Activated naive CD4-positive, alpha-beta T cell treated with anti-CD3 and anti-CD28 coated beads, Interleukin-2, amount 50 U/mL, for 24 hours (primary cell): ENCODE measurements around the gene ENTREP3.
"Not testable (repeated sequence)": the region's sequence is repeated elsewhere in the genome, so short reads cannot be mapped to it uniquely, and the experiment has no call there.

Source experiments
- H3K27ac Mint-ChIP-seq: one replicate; pipeline ENCODE4 v1.8.0; 2021; ENCODE audit warnings: mild to moderate bottlenecking, mixed read lengths
- H3K27me3 Mint-ChIP-seq: one replicate; pipeline ENCODE4 v1.8.0; 2021; ENCODE audit warnings: mixed read lengths
- H3K36me3 Mint-ChIP-seq: one replicate; pipeline ENCODE4 v1.8.0; 2021; ENCODE audit warnings: mixed read lengths
- H3K4me1 Mint-ChIP-seq: one replicate; pipeline ENCODE4 v1.8.0; 2021; ENCODE audit warnings: mixed read lengths
- H3K4me3 Mint-ChIP-seq: one replicate; pipeline ENCODE4 v1.8.0; 2021; ENCODE audit warnings: mild to moderate bottlenecking, mixed read lengths
- H3K9me3 Mint-ChIP-seq: one replicate; pipeline ENCODE4 v1.8.0; 2021; ENCODE audit warnings: mixed read lengths

The ENTREP3 gene

GRCh38 chr1:155225404-155225759, 29.9 kb downstream of the ENTREP3 start:
- H3K4me1 Mint-ChIP-seq: peaks cover 22% of the 10 kb centered on the region
- H3K9me3 Mint-ChIP-seq, H3K27me3 Mint-ChIP-seq: not testable (repeated sequence)

GRCh38 chr1:155223047-155223446, 32.2 kb downstream of the ENTREP3 start:
- no peak overlapping the region for H3K27ac Mint-ChIP-seq
- no peaks in the 10 kb centered on the region for H3K36me3 Mint-ChIP-seq
- H3K4me3 Mint-ChIP-seq: no peak overlapping the region
- H3K4me1 Mint-ChIP-seq: peaks cover 28% of the 10 kb centered on the region
- H3K27me3 Mint-ChIP-seq: no peaks in the 10 kb centered on the region
- H3K9me3 Mint-ChIP-seq: no peaks in the 10 kb centered on the region

More at GRCh38 chr1:155225404-155225759, 29.9 kb downstream of the ENTREP3 start:
- peak overlapping the region; percentile 36 for H3K4me3 Mint-ChIP-seq
- H3K36me3 Mint-ChIP-seq, H3K27ac Mint-ChIP-seq: not testable (repeated sequence)

- peaks cover 12% of the 10 kb centered on the region for H3K4me1 Mint-ChIP-seq
- H3K27ac Mint-ChIP-seq, H3K4me3 Mint-ChIP-seq, H3K9me3 Mint-ChIP-seq, H3K27me3 Mint-ChIP-seq, H3K36me3 Mint-ChIP-seq: not testable (repeated sequence)
Measured at GRCh38 chr1:155220211-155220965, 34.9 kb downstream of the ENTREP3 start.

GRCh38 chr1:155219592-155220031, 35.7 kb downstream of the ENTREP3 start:
- H3K27me3 Mint-ChIP-seq: no peaks in the 10 kb centered on the region
- H3K4me1 Mint-ChIP-seq: peaks cover 12% of the 10 kb centered on the region
- no peak overlapping the region for H3K27ac Mint-ChIP-seq
- no peaks in the 10 kb centered on the region for H3K9me3 Mint-ChIP-seq
- no peaks in the 10 kb centered on the region for H3K36me3 Mint-ChIP-seq
- no peak overlapping the region for H3K4me3 Mint-ChIP-seq

GRCh38 chr1:155218854-155219591, 36.3 kb downstream of the ENTREP3 start:
- no peaks in the 10 kb centered on the region for H3K9me3 Mint-ChIP-seq
- peak overlapping the region; percentile 70 for H3K27ac Mint-ChIP-seq
- H3K4me3 Mint-ChIP-seq: no peak overlapping the region
- H3K4me1 Mint-ChIP-seq: peaks cover 12% of the 10 kb centered on the region
- H3K36me3 Mint-ChIP-seq: no peaks in the 10 kb centered on the region
- no peaks in the 10 kb centered on the region for H3K27me3 Mint-ChIP-seq

GRCh38 chr1:155214702-155215101, 40.6 kb downstream of the ENTREP3 start:
- H3K27ac Mint-ChIP-seq, H3K9me3 Mint-ChIP-seq, H3K36me3 Mint-ChIP-seq, H3K27me3 Mint-ChIP-seq, H3K4me3 Mint-ChIP-seq: not testable (repeated sequence)
- peaks cover 14% of the 10 kb centered on the region for H3K4me1 Mint-ChIP-seq

GRCh38 chr1:155212051-155212440, 43.2 kb downstream of the ENTREP3 start:
- not testable (repeated sequence) for H3K36me3 Mint-ChIP-seq, H3K27ac Mint-ChIP-seq, H3K27me3 Mint-ChIP-seq, H3K9me3 Mint-ChIP-seq, H3K4me3 Mint-ChIP-seq
- peaks cover 22% of the 10 kb centered on the region for H3K4me1 Mint-ChIP-seq

GRCh38 chr1:155211381-155212050, 43.8 kb downstream of the ENTREP3 start:
- peaks cover 26% of the 10 kb centered on the region for H3K4me1 Mint-ChIP-seq
- H3K27me3 Mint-ChIP-seq, H3K36me3 Mint-ChIP-seq, H3K9me3 Mint-ChIP-seq, H3K4me3 Mint-ChIP-seq, H3K27ac Mint-ChIP-seq: not testable (repeated sequence)

- Mint-ChIP-seq H3K9me3 (no peaks in the 10 kb centered on the region), H3K4me1 (peaks cover 26% of the 10 kb centered on the region), H3K27ac (peak overlapping the region; percentile 13), H3K36me3 (no peaks in the 10 kb centered on the region), H3K27me3 (no peaks in the 10 kb centered on the region), H3K4me3 (peak overlapping the region; percentile 38)
Measured at GRCh38 chr1:155210314-155211104, 44.8 kb downstream of the ENTREP3 start.

GRCh38 chr1:155209312-155209721, 46.0 kb downstream of the ENTREP3 start:
- H3K27me3 Mint-ChIP-seq: no peaks in the 10 kb centered on the region
- no peaks in the 10 kb centered on the region for H3K9me3 Mint-ChIP-seq
- peaks cover 26% of the 10 kb centered on the region for H3K4me1 Mint-ChIP-seq
- peak overlapping the region; percentile 89 for H3K4me3 Mint-ChIP-seq
- H3K27ac Mint-ChIP-seq: peak overlapping the region; percentile 78
- no peaks in the 10 kb centered on the region for H3K36me3 Mint-ChIP-seq

GRCh38 chr1:155208541-155209311, 46.6 kb downstream of the ENTREP3 start, which contains the start of gene MTX1:
Gene MTX1, plus strand, starts transcription at chr1:155208695. Its CDS starts 110 bp downstream, at chr1:155208805.
- H3K27me3 Mint-ChIP-seq: no peaks in the 10 kb centered on the region
- no peaks in the 10 kb centered on the region for H3K36me3 Mint-ChIP-seq
- no peaks in the 10 kb centered on the region for H3K9me3 Mint-ChIP-seq
- H3K27ac Mint-ChIP-seq: peak within 1 kb of the TSS; percentile 89
- peaks cover 26% of the 10 kb centered on the region for H3K4me1 Mint-ChIP-seq
- H3K4me3 Mint-ChIP-seq: peak within 1 kb of the TSS; percentile 89

- no peaks in the 10 kb centered on the region for H3K9me3 Mint-ChIP-seq
- peak within 1 kb of the TSS; percentile 89 for H3K4me3 Mint-ChIP-seq
- H3K4me1 Mint-ChIP-seq: peaks cover 26% of the 10 kb centered on the region
- no peaks in the 10 kb centered on the region for H3K27me3 Mint-ChIP-seq
- H3K36me3 Mint-ChIP-seq: no peaks in the 10 kb centered on the region
- peak within 1 kb of the TSS; percentile 89 for H3K27ac Mint-ChIP-seq
Measured at GRCh38 chr1:155207806-155208540, 47.3 kb downstream of the ENTREP3 start, which contains the start of gene THBS3. Gene THBS3, minus strand, starts transcription at chr1:155207897. Its CDS starts 21 bp downstream, at chr1:155207876.

- H3K4me1 Mint-ChIP-seq: peaks cover 26% of the 10 kb centered on the region
Measured at GRCh38 chr1:155206891-155207805, 48.1 kb downstream of the ENTREP3 start.

More at GRCh38 chr1:155206891-155207805, 48.1 kb downstream of the ENTREP3 start:
- Mint-ChIP-seq H3K4me3 (peak overlapping the region; percentile 73), H3K9me3 (no peaks in the 10 kb centered on the region), H3K27ac (peak overlapping the region; percentile 68), H3K27me3 (no peaks in the 10 kb centered on the region), H3K36me3 (no peaks in the 10 kb centered on the region)
